Measurements from ENCODE around the gene HOPX.
"Not testable (repeated sequence)": the region's sequence is repeated elsewhere in the genome, so short reads cannot be mapped to it uniquely, and the experiment has no call there.

Gene HOPX

GRCh38 chr4:56653461-56654237 lies 27.4 kb downstream of the HOPX start:
- peak; percentile 66 for DNase-seq

DNA sequence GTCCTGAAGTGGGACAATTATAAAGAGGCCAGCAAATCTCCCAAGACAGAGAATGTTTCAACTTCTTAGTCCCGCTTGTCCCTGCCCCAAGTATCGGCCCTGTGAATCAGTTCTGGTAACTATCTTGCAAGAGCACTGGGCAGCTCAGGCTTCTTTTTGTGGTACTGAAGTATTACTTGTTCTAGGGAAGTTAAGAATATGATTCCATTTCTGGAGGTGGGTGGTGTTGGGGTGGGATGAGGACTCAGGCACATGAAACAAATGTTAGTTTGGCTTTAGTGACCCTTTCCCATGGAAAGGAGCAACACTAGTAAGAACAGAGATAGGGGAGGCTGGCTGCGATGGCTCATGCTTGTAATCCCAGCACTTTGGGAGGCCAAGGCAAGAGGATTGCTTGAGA lies 28.9 kb downstream of the HOPX start:
- DNase-seq, result no peak

GRCh38 chr4:56651056-56651350 lies 30.1 kb downstream of the HOPX start:
- no peak for DNase-seq

- DNase-seq, result no peak
Observed at GRCh38 chr4:56650262-56651055, 30.6 kb downstream of the HOPX start.

GRCh38 chr4:56649445-56650261 lies 31.4 kb downstream of the HOPX start:
- DNase-seq, result no peak

DNA sequence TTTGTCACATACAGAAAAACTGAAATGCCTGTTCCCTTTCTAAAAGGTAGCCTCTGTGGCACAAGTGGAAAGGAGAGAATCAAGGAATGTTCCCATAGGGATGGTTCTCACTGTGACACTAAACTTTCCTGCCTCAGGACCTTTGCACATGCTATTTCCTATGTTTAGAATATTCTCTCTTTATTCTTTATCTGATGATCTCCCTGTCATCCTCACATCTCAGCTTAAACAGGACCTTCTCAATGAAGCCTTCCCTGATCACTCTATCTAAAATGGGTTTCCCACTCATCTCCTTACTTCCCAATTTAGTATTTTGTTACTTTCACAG lies 32.3 kb downstream of the HOPX start:
- DNase-seq, result no peak

GRCh38 chr4:56648021-56648823 lies 32.9 kb downstream of the HOPX start:
- DNase-seq, result peak; percentile 49

DNA sequence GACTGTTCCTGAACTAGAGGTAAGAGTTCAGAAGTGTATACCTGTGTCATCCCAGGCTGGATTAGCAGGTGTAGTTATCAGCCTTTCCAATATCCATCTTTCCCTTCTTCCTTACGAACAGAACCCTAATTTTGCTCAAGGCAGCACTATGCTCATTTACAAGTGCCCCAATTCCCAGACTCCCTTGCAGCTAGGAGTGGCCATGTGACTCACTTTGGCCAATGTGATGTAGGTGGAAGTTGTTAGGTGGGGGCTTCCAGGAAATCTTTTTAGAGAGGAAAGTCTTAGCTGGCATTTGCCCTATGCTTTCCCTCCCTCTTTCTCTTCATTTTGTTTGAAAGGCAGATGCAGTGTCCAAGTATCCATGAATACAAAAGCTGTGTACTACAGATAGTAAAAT lies 34.8 kb downstream of the HOPX start:
- DNase-seq, result no peak

DNA sequence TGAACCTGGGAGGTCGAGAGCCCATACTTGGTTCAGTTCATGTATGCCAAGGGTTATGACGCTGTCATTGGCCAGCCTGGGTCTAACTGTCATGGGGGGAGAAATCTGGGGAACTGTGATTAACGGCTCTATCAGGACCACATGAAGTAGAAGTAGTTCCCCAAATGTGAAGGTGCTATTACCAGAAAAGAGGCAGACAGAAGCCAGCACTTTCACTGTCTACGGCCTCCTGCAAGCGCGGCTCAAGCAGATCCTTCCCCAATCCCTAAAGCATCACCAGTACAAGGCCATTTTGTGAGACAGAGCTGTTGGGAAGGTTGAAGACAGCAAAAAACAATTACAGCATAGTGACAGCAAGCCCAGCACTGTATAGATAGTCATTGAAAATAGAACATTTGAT lies 37.5 kb downstream of the HOPX start:
- no peak for DNase-seq

DNA sequence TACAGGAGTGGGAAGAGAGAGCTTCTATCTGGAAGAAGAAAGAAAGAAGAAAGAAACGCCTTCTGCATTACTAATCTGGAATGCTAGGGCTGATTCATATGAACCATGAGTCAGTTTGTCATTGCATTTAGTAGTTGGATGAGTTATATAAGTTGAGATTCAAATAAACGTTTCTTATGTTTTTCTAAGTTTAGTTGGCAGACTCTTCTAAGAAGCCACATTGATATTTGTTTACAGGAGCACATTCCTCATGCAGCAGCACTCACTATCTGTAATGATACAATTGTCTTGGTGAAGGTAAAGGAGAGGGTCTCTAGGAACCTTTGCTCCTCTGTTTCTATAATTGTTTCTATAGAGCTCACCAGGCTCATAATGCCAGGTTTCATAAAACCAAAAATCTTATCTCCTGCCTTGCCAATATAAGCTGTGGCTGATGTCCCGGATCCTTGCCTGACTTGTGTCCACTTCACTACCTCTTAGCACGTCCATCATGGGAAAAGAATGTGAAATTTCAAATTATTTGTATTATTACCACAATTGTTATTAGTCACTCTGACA lies 39.5 kb downstream of the HOPX start:
- DNase-seq, result no peak

DNA sequence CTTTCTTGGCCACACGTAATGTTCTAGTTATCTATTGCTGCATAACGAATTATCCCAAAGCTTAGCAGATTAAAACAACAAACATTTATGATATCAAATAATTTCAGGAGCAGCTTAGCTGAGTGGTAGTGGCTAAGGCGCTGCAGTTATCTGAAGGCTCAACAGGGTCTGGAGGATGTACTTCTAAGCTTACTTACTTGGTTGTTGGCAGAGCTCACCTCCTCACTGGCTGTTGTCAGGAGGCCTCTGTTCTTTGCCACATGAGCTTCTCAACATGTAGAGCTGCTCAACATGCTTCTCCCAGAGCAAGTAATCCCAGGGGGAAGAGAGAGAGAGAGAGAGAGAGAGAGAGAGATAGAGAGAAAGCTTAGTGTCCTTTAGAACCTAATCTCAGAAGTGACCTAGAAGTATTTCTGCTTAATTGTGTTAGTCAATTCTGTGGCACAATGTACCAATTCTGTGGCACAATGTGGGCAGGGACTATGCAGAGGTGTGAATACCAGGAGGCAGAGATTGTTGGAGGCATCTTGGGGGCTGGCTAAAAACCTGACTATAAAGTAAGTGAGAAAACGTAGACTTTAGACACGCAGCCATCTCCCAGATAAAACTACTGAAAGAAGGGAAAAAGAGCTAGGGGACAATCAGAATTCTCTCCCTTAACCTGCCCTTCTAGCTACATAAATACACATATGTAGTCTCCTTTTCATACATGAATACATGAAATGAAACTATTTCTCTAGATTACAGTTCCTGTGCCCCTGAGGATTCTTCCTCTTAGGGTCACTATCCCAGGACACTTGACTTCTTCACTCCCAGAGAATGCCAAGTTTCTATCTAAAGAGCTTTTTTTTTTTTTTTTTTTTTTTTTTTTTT lies 40.2 kb downstream of the HOPX start:
- peak; percentile 33 for DNase-seq

DNA sequence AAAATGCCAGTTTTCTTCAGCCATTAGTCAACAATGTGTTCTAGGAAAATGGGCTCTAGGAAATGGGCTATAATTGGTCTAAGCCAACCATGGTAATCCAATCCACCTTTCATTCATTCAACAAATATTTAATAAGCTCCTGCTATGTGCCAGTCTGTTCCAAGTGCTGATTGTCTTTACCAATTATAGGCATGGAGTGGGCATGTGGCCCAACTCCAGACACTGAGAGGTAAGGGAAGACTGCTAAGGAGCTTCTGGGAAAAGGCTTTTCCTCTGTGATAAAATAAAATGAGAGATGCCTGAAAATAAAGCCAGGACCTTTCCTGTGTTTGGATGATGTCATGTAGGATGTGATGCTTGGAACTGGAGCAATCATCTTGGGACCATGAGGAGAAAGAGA lies 43.3 kb downstream of the HOPX start:
- no peak for DNase-seq

DNA sequence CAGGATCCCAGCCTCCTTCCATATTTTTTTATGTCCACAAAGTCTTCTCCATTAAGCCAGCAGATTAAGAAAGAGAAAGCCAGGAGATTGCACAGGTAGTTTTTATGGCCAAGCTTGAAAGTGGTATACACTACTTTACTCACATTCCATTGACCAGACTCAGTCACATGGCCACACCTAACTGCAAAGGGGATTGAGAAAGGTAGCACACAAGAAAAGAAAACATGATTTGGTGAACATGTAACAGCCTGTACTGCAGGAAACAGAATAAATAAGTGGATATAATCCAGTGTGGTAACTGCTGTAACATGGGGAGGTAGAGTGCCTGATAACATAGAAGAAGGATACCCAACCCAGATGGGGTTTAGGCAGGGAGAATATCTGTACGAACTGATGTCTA lies 43.9 kb downstream of the HOPX start:
- DNase-seq, result no peak

- not testable (repeated sequence) for DNase-seq
Observed at GRCh38 chr4:56634954-56635353, 46.1 kb downstream of the HOPX start.

- no peak for DNase-seq
Observed at GRCh38 chr4:56633486-56633885, 47.6 kb downstream of the HOPX start.

DNA sequence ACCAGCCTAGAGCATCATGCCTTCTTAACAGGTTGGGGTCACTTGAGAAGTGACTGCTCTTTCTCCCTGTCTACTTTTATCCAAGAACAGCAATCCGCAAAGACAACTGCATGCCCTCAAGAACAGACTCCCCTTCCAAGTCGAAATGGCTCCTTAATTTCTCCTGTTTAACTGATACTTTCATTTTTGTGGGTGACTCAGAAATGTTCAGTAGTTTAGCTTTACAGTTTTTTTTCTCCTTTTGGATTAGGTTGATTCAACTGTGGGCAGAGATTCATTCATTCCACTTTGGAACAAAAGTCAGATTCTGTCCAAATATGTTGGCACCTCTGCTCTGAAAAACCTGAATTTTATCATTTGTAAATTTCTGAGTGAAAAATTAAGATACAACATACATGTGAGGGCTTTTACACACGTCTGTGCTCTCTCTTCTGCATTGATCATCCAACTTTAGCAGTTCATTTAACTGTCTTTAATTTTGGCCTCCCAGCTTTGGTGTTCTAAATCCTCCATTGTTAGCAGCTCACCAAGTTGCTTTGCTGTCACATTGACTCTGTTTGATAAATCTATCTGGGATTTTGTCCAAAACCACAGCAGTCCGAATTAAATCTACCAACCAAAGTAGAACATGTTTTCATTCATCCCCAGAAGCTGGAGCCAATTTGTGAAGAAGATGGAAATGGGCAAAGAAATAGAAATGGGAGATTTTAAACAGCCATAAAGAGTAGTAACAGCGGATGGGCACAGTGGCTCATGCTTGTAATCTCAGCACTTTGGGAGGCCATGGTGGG lies 50.0 kb downstream of the HOPX start:
- DNase-seq, result no peak

DNA sequence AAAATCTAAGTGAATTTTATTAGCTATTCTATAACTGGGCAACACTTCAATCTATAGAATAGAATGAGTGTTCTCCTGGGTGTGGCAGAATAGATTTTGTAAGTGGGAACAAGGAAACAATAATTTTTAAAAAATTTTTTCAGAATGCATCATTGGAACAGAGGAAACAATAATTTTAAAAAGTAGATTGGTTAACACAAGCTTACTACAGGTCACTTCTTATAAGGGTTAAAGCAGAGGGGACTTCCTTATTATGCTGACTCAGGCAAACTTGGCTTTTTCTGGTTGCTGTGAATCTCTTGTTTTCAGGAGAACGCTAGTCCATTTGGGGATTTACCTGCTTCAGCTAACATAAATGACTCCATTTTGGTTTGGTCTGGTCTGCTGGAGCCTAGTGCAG lies 52.5 kb downstream of the HOPX start:
- no peak for DNase-seq

DNA sequence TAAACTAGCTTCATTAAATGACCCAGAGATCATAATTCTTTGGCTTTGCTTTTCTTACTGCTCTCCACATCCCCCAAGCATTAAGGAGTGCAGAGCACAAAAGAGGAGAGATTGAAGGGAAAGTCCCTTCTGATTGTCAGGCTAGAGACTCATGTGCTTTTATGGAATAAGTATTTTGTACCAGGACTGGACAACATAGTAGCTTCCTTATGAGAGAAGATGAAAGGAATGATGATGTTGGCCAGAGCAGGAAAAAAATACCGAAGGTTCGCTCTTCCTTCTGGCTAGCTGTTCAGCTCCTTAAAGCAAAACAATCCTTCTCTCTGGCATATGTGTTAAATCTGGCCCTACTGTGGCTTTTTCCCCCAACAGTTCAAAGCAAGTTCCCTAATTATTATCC lies 53.1 kb downstream of the HOPX start:
- DNase-seq, result no peak

DNA sequence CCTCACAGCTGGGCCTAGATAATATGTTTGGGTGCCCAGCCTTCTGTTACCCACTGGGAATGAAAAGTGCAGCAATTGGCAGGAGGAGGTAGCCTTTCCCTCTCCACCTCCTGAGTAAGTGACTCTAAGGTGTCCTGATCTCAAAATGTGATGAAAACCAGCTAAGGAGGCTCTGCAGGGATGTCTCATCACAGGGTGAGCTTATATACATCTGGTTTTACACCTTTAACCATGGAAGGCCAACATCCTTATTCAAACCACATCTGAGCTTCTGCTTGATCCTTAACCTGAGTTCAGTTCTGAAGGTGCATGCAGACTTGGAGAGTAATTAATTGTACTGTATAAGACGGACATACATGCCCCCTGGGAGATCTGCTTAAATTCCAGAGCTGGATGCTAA lies 53.7 kb downstream of the HOPX start:
- DNase-seq, result no peak

- no peak for DNase-seq
Observed at GRCh38 chr4:56626963-56627362, 54.1 kb downstream of the HOPX start.

DNA sequence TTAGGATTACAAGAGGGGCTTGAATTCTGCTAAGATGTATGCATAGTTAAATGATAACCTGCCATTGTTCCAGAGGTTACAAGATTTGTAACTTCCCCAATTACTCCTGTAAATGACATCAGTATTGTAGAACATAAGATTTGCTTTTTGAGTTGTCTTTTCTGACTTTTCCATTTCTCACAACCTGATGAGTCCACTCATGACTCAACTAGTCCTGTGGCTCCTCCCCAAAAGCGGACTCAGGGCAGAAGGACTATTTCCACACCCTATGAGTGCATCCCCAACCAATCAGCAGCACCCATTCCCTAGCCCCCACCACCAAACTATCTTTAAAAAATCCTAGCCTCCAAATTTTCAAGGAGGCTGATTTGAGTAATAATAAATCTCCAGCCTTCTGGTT lies 54.7 kb downstream of the HOPX start:
- DNase-seq, result no peak
